Body of pancreas (tissue), 4 donors: ENCODE data around the gene ATF7. TPM values are rescaled to one million over a fixed set of nuclear protein-coding genes. Genes with fewer than 3 reads are reported as not detected.

Source experiments
- ATAC-seq: fragments of 150-250 bp; one replicate; pipeline ENCODE4 v1.9.1; 2016
- DNase-seq, 4 donors: peaks; one replicate each; pipeline ENCODE4 v3.0.0-alpha.2; 2019
- H3K27ac ChIP-seq, 4 donors: fragments of 200-600 bp; sonication (generic); 1 replicate in 3 of 4; 2 replicates in 1 of 4; pipeline versions ENCODE4 v1.5.1 to v1.6.1; 2016 to 2019; ENCODE audit warnings: mild to moderate bottlenecking in 1 of 4, mixed read lengths in 1 of 4, moderate library complexity in 1 of 4
- H3K27me3 ChIP-seq, 2 donors: fragments of 200-600 bp; sonication (generic); one replicate each; pipeline ENCODE4 v1.6.0; 2016; ENCODE audit warnings: mild to moderate bottlenecking in 1 of 2
- H3K36me3 ChIP-seq, 2 donors: fragments of 200-600 bp; sonication (generic); replicated peaks in 1 of 2; 2 replicates each; pipeline ENCODE4 v1.5.1; 2016; ENCODE audit warnings: low read depth in 2 of 2; ENCODE audit not compliant: insufficient read depth in 1 of 2
- H3K4me1 ChIP-seq: fragments of 200-600 bp; sonication (generic); one replicate; pipeline ENCODE4 v1.6.0; 2016
- H3K4me3 ChIP-seq, 2 donors: fragments of 200-600 bp; sonication (generic); 1 replicate in 1 of 2; 2 replicates in 1 of 2; pipeline ENCODE4 v1.5.1; 2016 to 2019
- H3K9me3 ChIP-seq, 3 donors: fragments of 200-600 bp; sonication (generic); 1 replicate in 2 of 3; 2 replicates in 1 of 3; pipeline ENCODE4 v1.5.1; 2016
- POLR2A ChIP-seq, 3 donors: fragments of 450-650 bp; IDR thresholded peaks; one replicate each; pipeline ENCODE4 v1.6.1; 2016; ENCODE audit warnings: antibody characterized with exemption in 3 of 3, mild to moderate bottlenecking in 2 of 3
- WGBS, 2 donors: methylation state at CpG; one replicate each; pipeline ENCODE4 v1.1.5; 2017; 5-methylcytosine and 5-hydroxymethylcytosine counted together
- intact Hi-C: fragments of 100-400 bp; cut with DNase I; formaldehyde crosslinking; loops from one replicate; pipeline ENCODE4 v1.15.1; 2023
- total RNA-seq, 2 donors: library from RNA; depleted of rRNA; stranded (reverse); fragments of >200 nt; gene quantifications; one replicate each; pipeline ENCODE4 v1.1.0, GENCODE V29; 2016
- TF ChIP-seq, protein P1 (sequence below), 7 experiments: fragments of 450-650 bp in 4 of 7; fragments of 200-600 bp in 3 of 7; sonication (generic) in 3 of 7; IDR thresholded peaks; one replicate each; pipeline ENCODE4 v1.5.1; 2016 to 2019; ENCODE audit warnings: antibody characterized with exemption in 7 of 7

Gene ATF7
- total RNA-seq, 2 donors from 2014 or later, result 12.9 to 21.3 TPM

DNA sequence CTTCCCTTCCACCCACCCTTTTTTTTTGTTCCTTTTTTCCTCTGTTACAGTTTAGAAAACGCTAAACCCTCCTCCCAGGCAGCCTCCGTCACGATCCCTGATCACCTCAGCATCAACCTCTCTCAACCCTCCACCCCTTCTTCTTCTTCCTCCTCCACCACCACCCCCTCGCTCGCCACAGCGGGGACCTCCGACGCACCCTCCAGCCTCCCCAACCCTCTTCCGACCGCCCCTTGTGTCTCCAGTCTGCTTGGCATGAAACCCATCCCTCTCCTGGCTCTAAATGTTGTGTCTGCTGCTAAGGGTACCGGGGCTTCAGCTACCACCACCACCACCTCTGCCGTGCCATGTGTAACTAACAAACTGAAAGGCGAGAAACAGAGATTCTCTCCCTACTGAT lies 151.4 kb downstream of the ATF7 start:
- peaks cover 9 to 28% of the 10 kb centered on the region in 2 donors for H3K36me3 ChIP-seq
- no peak for ATAC-seq
- no peaks in the 10 kb centered on the region for H3K9me3 ChIP-seq
- peak overlapping the region in 1 of 4 donors; percentile 29 for H3K27ac ChIP-seq
- TF ChIP-seq POLR2A (IDR thresholded peaks at IDR 0.05), result no peak
- TF ChIP-seq, protein P1, sequence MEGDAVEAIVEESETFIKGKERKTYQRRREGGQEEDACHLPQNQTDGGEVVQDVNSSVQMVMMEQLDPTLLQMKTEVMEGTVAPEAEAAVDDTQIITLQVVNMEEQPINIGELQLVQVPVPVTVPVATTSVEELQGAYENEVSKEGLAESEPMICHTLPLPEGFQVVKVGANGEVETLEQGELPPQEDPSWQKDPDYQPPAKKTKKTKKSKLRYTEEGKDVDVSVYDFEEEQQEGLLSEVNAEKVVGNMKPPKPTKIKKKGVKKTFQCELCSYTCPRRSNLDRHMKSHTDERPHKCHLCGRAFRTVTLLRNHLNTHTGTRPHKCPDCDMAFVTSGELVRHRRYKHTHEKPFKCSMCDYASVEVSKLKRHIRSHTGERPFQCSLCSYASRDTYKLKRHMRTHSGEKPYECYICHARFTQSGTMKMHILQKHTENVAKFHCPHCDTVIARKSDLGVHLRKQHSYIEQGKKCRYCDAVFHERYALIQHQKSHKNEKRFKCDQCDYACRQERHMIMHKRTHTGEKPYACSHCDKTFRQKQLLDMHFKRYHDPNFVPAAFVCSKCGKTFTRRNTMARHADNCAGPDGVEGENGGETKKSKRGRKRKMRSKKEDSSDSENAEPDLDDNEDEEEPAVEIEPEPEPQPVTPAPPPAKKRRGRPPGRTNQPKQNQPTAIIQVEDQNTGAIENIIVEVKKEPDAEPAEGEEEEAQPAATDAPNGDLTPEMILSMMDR (IDR thresholded peaks at IDR 0.05), result no peak
- H3K27me3 ChIP-seq, result no peaks in the 10 kb centered on the region
- no peak overlapping the region for H3K4me3 ChIP-seq
- intact Hi-C loops, result no loop called here
- DNase-seq, result no peak
- 61 to 76% methylated on average over 13 of the region's 13 CpGs for WGBS, 2 donors
- peaks cover 49% of the 10 kb centered on the region for H3K4me1 ChIP-seq

DNA sequence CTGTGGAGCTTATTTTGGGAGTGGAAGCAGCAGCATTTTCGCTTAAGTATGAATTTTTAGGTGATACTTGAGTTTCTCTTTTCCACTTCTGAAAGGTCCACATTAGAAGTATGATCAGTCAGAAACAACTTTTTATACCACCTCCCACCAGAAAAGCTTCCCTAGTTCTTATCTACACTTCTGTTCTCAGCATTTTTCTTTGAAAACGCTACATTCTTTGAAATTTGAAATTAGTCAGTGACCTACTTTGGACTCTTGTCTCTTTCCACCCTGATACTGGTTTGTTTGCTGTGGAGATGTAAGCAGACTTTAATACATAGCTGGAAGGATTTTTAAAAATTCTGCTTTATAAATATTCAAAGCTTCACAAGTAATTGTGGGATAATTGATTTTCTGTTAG lies 152.1 kb downstream of the ATF7 start:
- H3K4me1 ChIP-seq, result peaks cover 49% of the 10 kb centered on the region
- TF ChIP-seq, protein P1 (IDR thresholded peaks at IDR 0.05), result no peak
- TF ChIP-seq POLR2A (IDR thresholded peaks at IDR 0.05), result no peak
- WGBS, 2 donors, result 53 to 60% methylated on average over 2 of the region's 2 CpGs
- peak overlapping the region in 1 of 4 donors; percentile 34 for H3K27ac ChIP-seq
- ATAC-seq (no peak), DNase-seq (no peak)
- H3K4me3 ChIP-seq, result no peak overlapping the region
- peaks cover 16 to 32% of the 10 kb centered on the region in 2 donors for H3K36me3 ChIP-seq
- intact Hi-C loops, result no loop called here
- no peaks in the 10 kb centered on the region for H3K9me3 ChIP-seq
- H3K27me3 ChIP-seq, result no peaks in the 10 kb centered on the region

DNA sequence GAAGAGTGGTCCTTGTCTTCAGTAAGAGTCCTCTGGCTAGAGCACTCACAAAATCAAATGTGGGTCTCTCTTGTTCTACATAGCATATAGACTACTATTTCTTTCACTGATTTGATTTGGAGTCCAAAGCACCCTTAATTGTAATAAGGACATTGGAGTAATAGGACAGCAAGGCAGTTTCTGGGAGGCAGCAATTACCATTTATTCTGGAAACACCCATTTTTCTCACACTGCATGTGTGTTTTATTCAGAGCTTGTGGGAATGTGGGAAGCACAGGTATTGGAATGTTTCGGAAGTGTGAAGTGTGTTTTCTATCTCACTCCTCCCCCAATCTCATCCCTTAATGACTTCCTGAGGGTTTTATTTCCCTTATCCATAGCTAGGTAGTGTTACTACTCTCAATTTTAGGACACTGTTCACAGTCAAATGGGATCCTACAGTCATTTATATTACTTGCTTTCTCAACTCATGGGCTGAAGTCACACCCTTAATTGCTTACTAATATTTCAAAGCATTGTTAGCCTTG lies 154.1 kb downstream of the ATF7 start:
- Histone ChIP-seq H3K4me1 (peaks cover 48% of the 10 kb centered on the region), H3K27ac (no peak overlapping the region), H3K9me3 (no peaks in the 10 kb centered on the region), H3K4me3 (no peak overlapping the region), H3K36me3 (peaks cover 16 to 39% of the 10 kb centered on the region in 2 donors), H3K27me3 (no peaks in the 10 kb centered on the region)
- DNase-seq (no peak), ATAC-seq (no peak)
- TF ChIP-seq, protein P1 (IDR thresholded peaks at IDR 0.05), result no peak
- no peak for TF ChIP-seq POLR2A (IDR thresholded peaks at IDR 0.05)
- intact Hi-C loops, result no loop called here
- 81 to 94% methylated on average over 1 of the region's 1 CpG for WGBS, 2 donors

DNA sequence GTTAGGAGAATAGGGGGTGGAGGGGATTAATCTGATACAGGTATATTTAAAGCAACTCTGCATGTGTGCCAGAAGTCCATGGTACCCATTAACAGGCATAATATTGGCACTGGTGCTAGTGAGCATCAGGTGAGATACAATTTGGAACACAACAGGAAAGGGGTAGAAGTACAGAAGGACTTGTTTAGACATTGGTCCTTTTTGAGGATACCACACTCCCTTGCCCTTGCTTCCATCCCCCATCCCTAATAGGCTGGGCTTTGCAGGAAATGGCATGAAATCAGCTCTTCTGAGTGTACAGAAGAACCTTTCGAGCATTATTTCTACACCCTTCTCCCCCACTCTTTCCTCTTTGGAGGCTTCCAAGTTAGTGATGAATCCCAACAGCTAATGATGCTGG lies 157.9 kb downstream of the ATF7 start:
- peaks cover 24 to 62% of the 10 kb centered on the region in 2 donors for H3K36me3 ChIP-seq
- H3K4me3 ChIP-seq, result no peak overlapping the region
- H3K9me3 ChIP-seq, result no peaks in the 10 kb centered on the region
- DNase-seq, result no peak
- H3K4me1 ChIP-seq, result peaks cover 15% of the 10 kb centered on the region
- WGBS, 2 donors, result 86% methylated on average over 1 of the region's 1 CpG
- no peak for TF ChIP-seq POLR2A (IDR thresholded peaks at IDR 0.05)
- TF ChIP-seq, protein P1 (IDR thresholded peaks at IDR 0.05), result no peak
- no peaks in the 10 kb centered on the region for H3K27me3 ChIP-seq
- no peak for ATAC-seq
- intact Hi-C loops, result no loop called here
- H3K27ac ChIP-seq, result no peak overlapping the region

DNA sequence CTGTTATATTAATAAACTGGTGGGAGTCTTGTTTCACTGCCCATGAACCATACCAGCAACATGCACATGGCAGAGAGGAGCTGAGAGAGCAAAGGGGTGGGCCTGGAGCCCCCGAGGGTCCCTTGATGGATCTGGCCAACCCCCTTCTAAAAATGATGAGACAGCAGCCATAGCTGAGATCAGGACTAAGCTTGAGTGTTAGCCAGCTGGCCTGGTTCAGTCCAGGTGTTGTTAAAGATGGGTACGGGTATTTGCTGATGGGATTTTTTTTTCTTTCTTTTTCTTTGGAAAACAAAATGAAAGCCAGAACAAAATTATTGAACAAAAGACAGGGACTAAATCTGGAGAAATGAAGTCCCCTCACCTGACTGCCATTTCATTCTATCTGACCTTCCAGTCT lies 158.3 kb downstream of the ATF7 start:
- peaks cover 11% of the 10 kb centered on the region for H3K4me1 ChIP-seq

More for the DNA sequence above, 158.3 kb downstream of the ATF7 start:
- Histone ChIP-seq H3K27me3 (no peaks in the 10 kb centered on the region), H3K9me3 (no peaks in the 10 kb centered on the region), H3K36me3 (peaks cover 26 to 66% of the 10 kb centered on the region in 2 donors), H3K4me3 (no peak overlapping the region), H3K27ac (no peak overlapping the region)
- TF ChIP-seq, protein P1 (IDR thresholded peaks at IDR 0.05), result no peak
- TF ChIP-seq POLR2A (IDR thresholded peaks at IDR 0.05), result no peak
- 59 to 63% methylated on average over 2 of the region's 2 CpGs for WGBS, 2 donors
- ATAC-seq, result no peak
- intact Hi-C loops, result no loop called here
- no peak for DNase-seq
